Hindlimb muscle (tissue), 1 donor: ENCODE results near the gene NXN. TPM values are rescaled to one million over a fixed set of nuclear protein-coding genes. Genes with fewer than 3 reads are reported as not detected.
"Not testable (repeated sequence)": the region's sequence is repeated elsewhere in the genome, so short reads cannot be mapped to it uniquely, and the experiment has no call there.

Experiments used
- DNase-seq: peaks from one replicate; pipeline ENCODE4 v3.0.0-alpha.2; 2013
- polyA plus RNA-seq: library from polyadenylated mRNA; unstranded; fragments of 120-200 nt; gene quantifications from one replicate; pipeline ENCODE4 v1.2.1, GENCODE V29; 2013; ENCODE audit not compliant: insufficient read length

The NXN gene
- polyA plus RNA-seq, 1 donor = 63.7 TPM

DNA sequence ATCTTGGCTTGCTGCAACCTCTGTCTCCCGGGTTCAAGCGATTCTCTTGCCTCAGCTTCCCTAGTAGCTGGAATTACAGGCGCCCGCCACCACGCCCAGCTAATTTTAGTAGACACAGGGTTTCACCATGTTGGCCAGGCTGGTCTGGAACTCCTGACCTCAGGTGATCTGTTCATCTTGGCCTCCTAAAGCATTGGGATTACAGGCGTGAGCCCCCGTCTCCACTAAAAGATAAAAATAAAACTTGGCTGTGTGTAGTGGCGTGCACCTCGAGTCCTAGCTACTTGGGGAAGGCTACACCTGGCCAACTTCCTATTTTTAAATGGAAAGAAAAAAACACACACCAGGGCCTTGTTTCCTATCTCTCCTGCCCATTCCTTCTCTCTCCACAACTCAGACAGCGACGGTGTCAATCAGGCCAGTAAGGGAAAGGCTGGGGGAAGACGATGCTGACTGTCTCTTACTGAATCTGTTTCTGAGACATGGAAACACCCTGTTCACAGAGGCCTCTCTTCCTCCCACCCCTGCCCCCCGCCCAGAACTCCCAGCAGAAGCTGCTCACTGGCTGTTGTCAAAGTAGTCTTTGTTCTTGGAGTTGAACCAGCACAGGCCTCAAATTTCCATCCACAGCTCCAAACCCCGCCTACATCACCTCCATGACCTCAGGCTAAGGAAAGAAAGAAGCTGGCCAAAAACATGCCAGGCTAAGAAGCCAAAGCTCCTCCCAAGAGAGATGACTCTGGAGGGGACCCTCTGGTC, 96.6 kb downstream of the NXN start:
- DNase-seq = no peak

DNA sequence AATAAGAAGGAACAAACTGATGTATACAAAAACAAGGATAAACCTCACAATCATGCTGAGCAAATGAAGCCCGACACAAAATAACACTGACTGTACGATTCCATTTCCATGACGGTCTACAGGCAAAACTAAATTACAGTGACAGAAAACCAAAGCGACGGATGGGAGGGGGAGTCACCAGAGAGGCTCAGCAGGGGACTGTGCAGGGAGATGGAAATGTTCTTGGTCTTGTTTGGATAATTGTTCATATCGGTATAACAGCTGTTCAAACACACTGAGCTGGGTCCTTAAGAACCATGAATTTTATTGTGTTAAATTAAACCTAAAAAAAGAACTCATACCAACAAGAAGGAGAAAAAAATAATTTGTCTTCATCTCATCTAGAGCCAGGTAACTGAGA, 97.8 kb downstream of the NXN start:
- no peak for DNase-seq

DNA sequence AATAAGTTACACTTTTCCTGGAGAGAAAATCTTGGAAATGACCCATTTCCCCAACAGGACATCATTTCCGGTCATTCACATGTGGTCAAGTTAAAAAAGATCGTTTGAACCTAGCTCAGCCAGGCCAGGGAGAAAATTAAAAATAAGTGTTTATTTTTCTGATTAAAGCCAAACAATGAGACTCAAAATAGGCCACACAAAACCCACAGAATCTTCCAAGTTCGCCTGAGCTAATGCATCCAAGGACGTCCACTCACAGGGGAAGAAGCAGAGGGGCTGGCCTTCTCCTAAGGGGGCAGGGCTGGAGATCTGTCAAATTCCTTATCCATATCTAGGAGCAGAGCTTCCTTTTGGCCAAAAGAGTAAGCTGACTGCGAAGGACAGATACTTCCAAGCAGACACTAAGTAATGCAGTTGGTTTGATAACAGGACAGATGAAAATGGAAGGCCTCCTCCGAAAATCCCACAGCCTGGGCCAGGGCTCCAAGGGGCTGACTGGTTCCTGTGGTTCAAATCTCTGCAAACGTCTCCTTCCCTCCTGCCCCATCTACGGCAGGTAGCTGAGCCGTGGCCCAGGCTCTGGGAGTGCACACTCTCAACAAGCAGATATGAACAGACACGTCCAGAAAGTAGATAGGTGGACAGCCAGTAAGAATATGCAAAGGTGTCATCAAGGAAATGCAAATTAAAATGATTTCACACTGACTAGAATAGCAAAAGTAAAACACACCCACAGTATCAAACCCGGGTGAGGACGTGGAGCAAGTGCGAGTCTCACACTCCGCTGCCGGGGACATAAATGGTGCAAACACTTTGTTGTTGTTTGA, 98.9 kb downstream of the NXN start:
- no peak for DNase-seq

DNA sequence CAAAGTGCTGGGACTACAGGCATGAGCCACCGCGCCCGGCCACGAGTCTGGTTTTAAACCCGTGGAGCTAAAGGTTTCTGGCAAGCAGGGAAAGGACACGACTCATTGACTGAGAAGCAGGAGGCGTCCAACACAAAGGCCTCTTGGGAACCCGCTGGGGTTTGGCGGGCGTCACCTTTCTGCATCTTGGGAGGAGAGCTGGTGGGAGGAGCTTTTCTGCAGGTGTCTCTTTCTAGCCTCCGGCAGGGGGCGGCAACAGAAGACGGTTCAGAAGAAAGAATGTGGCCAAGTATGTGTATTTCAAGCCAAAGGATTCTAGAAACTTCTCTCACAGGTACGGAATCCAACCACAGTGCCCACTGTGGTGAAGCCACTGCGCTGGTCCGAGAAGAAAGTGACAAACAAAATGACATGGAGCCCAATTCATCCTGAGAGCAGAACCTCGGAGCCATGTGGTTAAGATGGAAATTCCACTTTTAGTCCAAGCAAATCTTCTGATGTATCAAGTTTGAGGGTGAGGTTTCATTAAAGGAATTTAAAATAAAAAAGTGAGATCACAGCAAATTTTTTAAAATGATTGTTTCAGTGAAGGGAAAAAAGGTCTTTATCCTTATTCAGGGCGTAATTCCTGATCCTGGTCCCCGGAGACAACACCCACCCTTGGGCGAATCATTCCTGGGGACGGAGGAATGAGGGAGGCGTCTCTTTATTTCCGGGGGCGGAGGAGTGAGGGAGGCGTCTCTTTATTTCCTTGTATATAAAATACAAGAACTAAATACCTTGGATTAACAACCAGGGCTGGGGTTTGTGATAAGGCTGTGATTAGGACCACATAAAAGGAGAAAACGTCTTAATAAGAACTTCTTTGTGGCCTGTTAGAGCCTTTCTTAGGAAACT, 99.8 kb downstream of the NXN start:
- DNase-seq = no peak

DNA sequence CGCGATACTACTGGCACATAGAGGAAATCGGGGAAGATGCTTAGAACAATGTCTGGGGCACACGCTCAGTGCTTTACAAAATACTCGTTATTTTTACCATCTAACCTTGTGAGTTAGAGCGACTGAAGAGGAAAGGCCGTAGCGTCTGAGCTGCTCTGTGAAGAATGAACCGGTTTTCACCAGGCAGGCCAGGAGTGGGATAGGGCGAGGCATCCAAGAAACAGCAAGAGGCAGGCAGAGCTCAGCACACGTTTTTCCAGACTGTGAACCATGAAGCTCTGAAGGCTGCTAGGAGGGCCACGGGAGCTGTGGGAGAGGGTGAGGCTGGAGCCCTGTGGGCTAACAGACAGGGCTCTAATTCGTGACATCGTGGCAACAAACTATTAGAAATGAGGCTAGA, 101.9 kb downstream of the NXN start:
- no peak for DNase-seq

DNA sequence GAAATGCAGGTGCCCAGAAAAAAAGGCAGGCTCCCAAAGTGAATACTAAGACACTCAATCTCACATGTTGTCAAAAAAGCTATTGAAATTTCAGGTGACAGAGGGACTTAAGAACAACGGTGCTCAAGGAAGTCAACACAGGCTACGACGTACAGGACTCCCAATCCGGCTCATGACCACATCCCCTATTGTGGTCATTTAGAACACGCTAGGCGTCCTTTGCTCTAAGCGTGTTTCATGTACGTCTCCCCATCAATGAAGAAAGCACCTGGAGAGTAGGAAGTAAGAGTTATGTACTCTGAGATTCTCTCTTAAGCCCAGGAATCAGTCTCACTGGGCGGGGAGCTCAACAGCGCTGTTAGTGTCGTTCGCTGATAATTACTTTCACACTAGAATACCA, 103.3 kb downstream of the NXN start:
- DNase-seq = no peak

DNA sequence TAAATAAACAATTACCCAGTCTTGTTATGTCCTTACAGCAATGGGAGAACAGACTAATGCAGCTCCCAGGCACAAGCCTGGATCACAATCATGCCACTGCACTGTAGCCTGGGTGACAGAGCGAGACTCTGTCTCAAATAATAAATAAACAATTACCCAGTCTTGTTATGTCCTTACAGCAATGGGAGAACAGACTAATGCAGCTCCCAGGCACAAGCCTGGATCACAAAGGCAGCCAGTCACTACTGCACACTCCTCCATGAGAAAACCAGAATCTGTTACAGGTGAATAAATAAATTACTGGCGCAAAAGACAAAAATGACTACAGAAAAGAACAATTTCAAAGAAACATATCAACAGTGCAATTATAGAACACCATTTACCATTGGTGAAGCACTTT, 105.0 kb downstream of the NXN start:
- not testable (repeated sequence) for DNase-seq

DNA sequence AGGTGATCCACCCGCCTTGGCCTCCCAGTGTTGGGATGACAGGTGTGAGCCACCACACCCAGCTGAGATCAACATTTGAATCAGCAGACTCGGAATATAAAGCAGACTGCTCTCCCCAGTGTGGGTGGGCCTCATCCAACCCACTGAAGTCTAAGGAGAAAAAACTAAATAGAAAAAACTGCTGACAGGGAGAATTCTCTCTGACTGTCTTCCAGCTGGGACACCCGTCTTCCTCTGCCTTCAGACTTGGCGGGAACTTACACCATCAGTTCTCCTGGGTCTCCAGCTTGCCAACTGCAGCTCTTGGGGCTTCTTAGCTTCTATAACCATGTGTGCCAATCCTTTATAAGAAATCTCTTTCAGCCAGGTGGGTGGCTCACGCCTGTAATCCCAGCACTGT, 106.7 kb downstream of the NXN start:
- no peak for DNase-seq

DNA sequence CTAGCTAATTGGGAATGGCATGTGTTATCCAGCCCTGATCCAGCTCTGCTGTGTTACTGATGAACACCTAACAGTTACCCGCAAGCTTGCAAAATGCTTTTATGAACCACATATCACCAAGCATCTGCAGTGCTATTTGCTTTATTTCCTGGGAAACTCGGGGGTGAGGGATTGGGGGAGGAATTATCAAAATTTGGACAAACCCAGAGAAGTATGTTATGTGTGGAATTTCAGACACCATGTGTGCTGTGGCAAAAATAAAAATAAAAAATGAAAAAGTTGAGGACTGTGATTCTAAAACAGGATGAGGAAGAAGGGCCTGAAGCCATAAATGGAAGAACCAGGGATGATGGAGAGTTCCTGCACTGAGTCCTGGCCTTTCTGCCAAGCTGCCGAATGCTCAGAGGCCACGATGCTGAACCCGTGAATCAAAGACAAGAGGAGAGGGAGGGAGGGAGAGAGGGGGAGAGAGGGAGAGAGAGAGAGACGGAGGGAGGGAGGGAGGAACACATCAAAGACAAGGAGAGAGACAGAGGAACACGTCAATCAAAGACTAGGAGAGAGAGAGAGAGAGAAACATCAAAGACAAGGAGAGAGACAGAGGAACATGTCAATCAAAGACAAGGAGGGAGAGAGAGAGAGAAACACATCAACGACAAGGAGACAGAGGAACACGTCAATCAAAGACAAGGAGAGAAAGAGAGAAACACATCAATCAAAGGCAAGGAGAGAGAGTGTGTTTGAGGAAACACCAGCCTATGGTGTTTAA, 107.6 kb downstream of the NXN start:
- no peak for DNase-seq

DNA sequence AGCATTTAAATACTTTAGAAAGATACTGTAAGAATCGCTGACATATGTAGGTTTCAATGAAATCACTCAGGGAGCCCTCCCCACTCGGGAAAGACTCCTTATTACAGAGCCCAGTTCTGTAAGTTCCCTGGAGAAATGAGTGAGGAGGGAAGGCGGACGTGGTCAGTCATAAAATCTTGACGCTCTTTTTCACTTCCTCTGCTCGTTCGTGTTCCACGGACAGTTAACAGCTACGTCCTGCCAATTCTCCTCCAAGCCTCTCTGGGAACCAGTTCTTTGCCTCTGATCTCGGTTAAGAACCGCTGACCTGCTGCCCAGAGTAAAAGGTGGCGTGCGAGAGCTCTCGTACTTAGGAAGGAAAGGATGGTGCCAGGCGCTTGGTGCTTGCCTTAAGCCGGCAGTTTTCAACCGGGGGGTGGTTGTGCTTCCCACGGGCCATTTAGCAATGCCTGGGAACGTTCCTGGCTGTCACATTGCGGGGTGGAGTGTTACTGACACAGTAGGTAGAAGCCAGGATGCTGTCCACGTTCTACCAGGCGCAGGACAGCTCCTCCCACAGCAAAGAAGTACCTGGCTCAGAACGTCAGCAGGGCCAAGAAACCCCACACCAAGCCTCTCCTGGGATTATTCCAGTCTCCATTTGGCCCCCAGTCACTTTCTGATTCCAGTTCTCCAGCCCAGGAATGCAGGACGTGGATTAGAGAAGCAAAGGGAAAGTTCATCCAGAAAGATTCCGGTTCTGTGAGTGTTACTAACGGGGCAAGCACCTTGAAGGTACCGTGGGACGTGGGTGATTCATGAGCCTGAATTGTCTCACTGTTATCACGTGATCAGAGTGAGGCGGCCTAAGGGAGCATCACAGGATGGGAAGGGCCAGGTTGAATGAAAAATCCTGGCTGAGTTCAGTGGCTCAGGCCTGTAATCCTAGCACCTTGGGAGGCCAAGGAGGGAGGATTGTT, 109.7 kb downstream of the NXN start:
- peak; percentile 67 for DNase-seq

DNA sequence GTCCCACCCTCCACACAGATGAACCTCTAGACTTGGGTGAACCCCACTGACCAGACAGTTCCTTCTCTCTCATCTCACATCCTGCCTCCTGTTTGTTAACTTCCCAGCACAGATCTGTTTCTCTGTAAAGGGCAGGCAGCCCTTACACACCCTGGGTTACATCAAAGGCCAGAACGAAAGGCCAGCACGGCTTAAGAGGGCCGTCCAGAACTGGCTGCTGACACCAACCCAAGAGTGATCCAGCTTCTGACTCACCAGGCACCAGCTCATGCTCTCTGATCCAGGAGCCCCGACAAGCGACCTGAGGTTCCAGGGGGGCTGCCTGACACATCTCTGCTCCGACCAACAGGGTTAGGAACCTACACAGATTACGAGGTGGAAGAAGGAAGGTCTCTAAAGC, 110.5 kb downstream of the NXN start:
- peak; percentile 64 for DNase-seq

DNA sequence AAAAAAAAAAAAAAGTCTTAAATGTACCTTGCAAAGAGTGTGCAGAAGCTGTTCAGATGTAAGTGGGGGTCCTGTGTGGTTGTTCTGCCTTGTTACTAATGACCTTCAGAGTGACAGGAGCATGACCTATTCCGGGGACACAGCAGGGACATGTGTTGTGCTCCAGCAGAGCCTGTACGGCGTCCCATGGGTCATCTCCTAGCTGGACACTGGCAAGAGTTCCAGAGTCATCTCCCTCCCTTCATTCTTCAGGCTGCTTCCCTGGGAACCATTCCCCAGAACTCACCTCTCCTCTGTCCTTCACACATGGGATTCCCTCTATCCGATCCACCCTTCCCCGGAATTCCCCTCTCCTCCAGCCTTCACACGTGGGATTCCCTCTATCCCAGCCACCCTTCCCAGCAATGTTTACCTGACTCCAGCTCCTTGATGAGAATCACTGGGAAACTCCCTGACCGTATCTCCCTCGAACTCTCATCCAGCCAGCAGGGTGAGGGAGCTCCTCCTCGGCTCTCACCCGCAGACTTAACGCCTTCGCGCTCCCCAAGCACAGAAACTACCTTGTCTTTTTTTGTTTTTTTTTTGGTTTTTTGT, 111.6 kb downstream of the NXN start:
- no peak for DNase-seq

DNA sequence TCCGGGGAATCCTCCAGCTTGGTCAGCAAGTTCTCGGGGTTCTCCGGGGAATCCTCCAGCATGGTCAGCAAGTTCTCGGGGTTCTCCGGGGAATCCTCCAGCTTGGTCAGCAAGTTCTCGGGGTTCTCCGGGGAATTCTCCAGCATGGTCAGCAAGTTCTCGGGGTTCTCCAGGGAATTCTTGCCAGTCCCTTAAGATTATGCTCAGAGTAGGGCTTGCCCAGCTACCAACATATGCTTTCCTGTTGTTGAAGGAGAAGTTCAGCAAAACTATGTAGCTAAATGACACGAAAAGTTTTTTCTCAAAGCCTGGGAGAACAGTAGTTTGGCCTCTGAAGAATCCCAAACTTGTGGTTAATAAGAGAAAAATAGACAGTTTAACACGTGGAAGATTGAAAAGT, 112.3 kb downstream of the NXN start:
- not testable (repeated sequence) for DNase-seq

DNA sequence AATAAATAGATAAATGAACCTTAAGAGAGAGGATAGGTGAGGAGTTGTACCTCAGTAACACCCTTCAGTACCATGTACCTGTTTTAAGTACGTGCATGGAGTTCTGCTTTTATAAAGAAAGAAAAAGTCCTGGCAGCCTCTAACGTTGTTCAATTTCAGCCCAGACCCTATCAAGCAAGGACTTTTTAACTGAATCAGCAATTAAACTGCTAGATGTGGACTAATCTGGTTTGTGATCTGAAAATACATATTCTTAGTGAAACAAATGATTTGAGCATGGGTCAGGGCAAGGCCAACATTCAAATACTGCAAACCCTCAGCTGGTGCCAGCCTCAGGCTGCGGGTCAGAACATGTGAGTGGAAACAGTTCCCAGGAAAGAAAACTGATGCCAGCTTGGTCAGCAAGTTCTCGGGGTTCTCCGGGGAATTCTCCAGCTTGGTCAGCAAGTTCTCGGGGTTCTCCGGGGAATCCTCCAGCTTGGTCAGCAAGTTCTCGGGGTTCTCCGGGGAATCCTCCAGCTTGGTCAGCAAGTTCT, 112.9 kb downstream of the NXN start:
- DNase-seq = no peak

DNA sequence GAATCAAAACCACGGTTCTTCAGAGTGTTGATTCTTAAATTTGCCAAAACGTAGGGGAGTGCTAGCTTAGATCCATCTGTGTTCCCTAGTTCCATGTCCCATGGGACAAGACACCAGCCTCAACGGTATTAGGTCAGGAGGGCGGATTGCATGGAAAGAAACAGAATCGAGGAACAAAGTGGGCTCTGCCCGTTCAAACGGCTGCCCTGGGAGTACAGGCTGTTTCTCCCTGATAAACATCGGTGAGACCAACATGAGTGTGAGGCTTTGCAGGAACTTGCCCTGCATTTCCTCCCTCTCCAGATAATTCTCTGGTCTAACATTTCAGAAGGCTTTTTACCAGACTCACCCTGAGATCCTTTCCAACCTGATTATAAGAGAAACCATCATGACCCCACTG, 115.3 kb downstream of the NXN start:
- no peak for DNase-seq

DNA sequence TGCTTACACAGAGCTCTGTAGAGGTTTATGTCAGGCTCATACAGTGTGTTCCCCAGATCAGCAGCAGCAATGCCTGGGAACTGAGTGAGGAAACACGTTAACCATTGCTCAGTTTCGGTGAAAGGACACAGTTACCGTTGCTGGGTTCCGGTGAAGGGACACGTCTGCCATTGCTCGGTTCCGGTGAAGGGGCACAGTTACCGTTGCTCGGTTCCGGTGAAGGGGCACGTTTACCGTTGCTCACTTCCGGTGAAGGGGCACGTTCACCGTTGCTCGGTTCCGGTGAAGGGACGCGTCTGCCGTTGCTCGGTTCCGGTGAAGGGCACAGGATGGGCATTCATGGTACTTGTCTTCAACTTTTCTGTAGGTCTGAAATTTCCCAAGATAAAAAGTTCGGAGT, 115.7 kb downstream of the NXN start:
- no peak for DNase-seq

DNA sequence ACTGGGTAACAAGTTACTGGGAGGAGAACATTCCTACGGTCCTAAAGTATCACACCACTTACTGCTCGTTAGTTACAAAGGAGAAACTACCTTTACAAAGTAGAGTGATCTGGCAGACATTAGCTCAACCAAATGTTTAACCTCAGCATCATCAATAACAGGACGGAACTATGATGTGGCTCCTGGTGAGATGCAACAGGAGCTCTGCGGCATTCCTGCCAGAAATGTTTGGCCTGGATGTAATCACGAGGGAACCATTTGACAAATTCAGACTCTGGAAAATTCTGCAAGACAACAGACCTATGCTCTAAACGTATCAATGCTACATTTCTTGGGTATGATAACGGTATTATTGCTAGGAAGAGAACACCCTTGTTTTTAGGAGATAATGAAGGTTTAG, 117.0 kb downstream of the NXN start:
- no peak for DNase-seq

DNA sequence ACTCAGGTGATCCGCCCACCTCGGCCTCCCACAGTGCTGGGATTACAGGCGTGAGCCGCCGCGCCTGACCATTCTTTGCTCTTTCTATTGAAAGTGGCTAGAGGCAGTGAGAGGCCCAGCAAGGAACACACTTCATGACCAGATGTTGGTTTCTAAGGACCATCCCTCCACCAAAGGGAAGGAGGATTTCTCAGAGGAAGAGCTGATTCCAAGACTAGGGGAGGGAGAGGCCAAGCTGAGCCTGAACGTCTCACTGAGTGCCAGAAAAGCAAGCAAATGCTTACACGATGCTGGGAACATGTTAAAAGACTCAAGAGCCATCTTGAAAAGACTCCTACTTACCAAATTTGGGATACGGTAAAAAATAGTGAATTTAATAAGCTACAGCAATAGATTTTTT, 118.2 kb downstream of the NXN start:
- DNase-seq = peak; percentile 85

DNA sequence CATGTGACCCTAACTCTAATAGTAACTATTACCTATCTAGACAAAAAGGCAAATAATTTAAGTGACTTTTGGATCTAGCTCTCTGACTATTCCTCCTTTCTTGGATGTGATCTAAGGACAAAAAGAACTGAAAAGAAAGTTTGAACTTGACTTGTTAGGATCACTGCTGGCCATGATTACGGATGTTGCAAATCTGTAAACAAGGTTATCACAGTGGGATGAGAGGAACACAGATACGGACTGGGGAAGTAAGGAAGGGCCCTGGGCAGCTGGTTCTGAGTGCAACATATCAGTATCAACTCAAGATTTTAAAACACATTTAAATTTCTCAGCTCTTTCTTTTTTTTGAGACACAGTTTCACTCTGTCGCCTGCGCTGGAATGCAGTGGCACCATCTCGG, 118.8 kb downstream of the NXN start:
- DNase-seq = no peak

DNA sequence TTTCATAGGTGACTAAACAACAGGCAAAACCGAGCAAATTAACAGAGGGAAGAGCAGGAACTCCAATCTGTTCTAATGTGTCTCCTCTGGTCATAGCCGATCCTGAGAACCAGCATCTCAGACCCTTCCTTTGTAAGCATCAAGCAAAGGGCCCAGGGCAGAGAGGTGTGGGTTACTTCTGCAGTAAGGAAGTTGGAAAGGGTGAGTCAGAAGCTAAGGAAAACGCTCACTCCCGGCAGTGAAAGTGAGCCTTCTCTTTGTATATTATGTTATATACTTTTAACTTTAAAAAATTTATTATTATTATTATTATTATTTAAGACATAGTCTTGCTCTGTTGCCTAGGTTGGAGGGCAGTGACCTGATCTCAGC, 119.8 kb downstream of the NXN start:
- no peak for DNase-seq
